ENCODE measurements around the gene SEMA3D.

Gene SEMA3D

GRCh38 chr7:85184599-85185423 lies 2.0 kb downstream of the SEMA3D start:
- no peak for DNase-seq (ENCODE audit: low read depth in 4 of 4, low spot score in 1 of 4)

GRCh38 chr7:85183296-85183695 lies 3.6 kb downstream of the SEMA3D start:
- DNase-seq (ENCODE audit: low read depth in 4 of 4, low spot score in 1 of 4): no peak

GRCh38 chr7:85178531-85179298 lies 8.1 kb downstream of the SEMA3D start:
- no peak for DNase-seq (ENCODE audit: low read depth in 4 of 4, low spot score in 1 of 4)

GRCh38 chr7:85177316-85177715 lies 9.5 kb downstream of the SEMA3D start:
- DNase-seq (ENCODE audit: low read depth in 4 of 4, low spot score in 1 of 4): no peak

GRCh38 chr7:85176197-85176596 lies 10.7 kb downstream of the SEMA3D start:
- no peak for DNase-seq (ENCODE audit: low read depth in 4 of 4, low spot score in 1 of 4)

- DNase-seq (ENCODE audit: low read depth in 4 of 4, low spot score in 1 of 4): no peak
Observed at GRCh38 chr7:85175217-85175616, 11.6 kb downstream of the SEMA3D start.

- DNase-seq (ENCODE audit: low read depth in 4 of 4, low spot score in 1 of 4): no peak
Observed at GRCh38 chr7:85172530-85172941, 14.3 kb downstream of the SEMA3D start.

- DNase-seq (ENCODE audit: low read depth in 4 of 4, low spot score in 1 of 4): no peak
Observed at GRCh38 chr7:85167636-85168035, 19.2 kb downstream of the SEMA3D start.

GRCh38 chr7:85165263-85165662 lies 21.6 kb downstream of the SEMA3D start:
- DNase-seq (ENCODE audit: low read depth in 4 of 4, low spot score in 1 of 4): no peak

- no peak for DNase-seq (ENCODE audit: low read depth in 4 of 4, low spot score in 1 of 4)
Observed at GRCh38 chr7:85164376-85164775, 22.5 kb downstream of the SEMA3D start.

GRCh38 chr7:85162721-85163120 lies 24.1 kb downstream of the SEMA3D start:
- no peak for DNase-seq (ENCODE audit: low read depth in 4 of 4, low spot score in 1 of 4)

GRCh38 chr7:85160223-85160622 lies 26.6 kb downstream of the SEMA3D start:
- DNase-seq (ENCODE audit: low read depth in 4 of 4, low spot score in 1 of 4): no peak

GRCh38 chr7:85159003-85159402 lies 27.9 kb downstream of the SEMA3D start:
- no peak for DNase-seq (ENCODE audit: low read depth in 4 of 4, low spot score in 1 of 4)

- DNase-seq (ENCODE audit: low read depth in 4 of 4, low spot score in 1 of 4): no peak
Observed at GRCh38 chr7:85156661-85157208, 30.1 kb downstream of the SEMA3D start.

GRCh38 chr7:85154282-85154937 lies 32.4 kb downstream of the SEMA3D start:
- DNase-seq (ENCODE audit: low read depth in 4 of 4, low spot score in 1 of 4): no peak

GRCh38 chr7:85153715-85154114 lies 33.1 kb downstream of the SEMA3D start:
- no peak for DNase-seq (ENCODE audit: low read depth in 4 of 4, low spot score in 1 of 4)

GRCh38 chr7:85150624-85151023 lies 36.2 kb downstream of the SEMA3D start:
- DNase-seq (ENCODE audit: low read depth in 4 of 4, low spot score in 1 of 4): no peak

GRCh38 chr7:85144771-85145170 lies 42.1 kb downstream of the SEMA3D start:
- DNase-seq (ENCODE audit: low read depth in 4 of 4, low spot score in 1 of 4): no peak

- DNase-seq (ENCODE audit: low read depth in 4 of 4, low spot score in 1 of 4): no peak
Observed at GRCh38 chr7:85135977-85136376, 50.9 kb downstream of the SEMA3D start.

- no peak for DNase-seq (ENCODE audit: low read depth in 4 of 4, low spot score in 1 of 4)
Observed at GRCh38 chr7:85133560-85133959, 53.3 kb downstream of the SEMA3D start.

- no peak for DNase-seq (ENCODE audit: low read depth in 4 of 4, low spot score in 1 of 4)
Observed at GRCh38 chr7:85133006-85133405, 53.9 kb downstream of the SEMA3D start.

GRCh38 chr7:85130702-85131101 lies 56.2 kb downstream of the SEMA3D start:
- no peak for DNase-seq (ENCODE audit: low read depth in 4 of 4, low spot score in 1 of 4)

Measured in stimulated activated CD4-positive, alpha-beta T cell treated with anti-CD3 and anti-CD28 coated beads, Interleukin-1b, Interleukin-23, amount 100 ng/mL, for 24 hours (primary cell).